GM18873 (cell line): ENCODE data around the gene SETD5.
A peak's percentile ranks its signal among the peaks of the same experiment; 100 is the strongest.

ENCODE experiments used
- ATAC-seq: cut with Tn5 transposase; IDR thresholded peaks from one replicate; pipeline ENCODE4 v1.9.1; 2021; ENCODE audit warnings: mild to moderate bottlenecking, moderate library complexity, moderate number of reproducible peaks; ENCODE audit not compliant: unreplicated experiment, low FRiP score

Gene SETD5

GRCh38 chr3:9397332-9397905 is at the start of gene SETD5:
Gene SETD5, plus strand, starts transcription at chr3:9397615. Its CDS starts 31,324 bp downstream, at chr3:9428939.
- peak; percentile 37 for ATAC-seq

- ATAC-seq = no peak
Measured at GRCh38 chr3:9347887-9348286, 49.5 kb upstream of the SETD5 start.

GRCh38 chr3:9349321-9350117 is 47.9 kb upstream of the SETD5 start:
- ATAC-seq = no peak

DNA sequence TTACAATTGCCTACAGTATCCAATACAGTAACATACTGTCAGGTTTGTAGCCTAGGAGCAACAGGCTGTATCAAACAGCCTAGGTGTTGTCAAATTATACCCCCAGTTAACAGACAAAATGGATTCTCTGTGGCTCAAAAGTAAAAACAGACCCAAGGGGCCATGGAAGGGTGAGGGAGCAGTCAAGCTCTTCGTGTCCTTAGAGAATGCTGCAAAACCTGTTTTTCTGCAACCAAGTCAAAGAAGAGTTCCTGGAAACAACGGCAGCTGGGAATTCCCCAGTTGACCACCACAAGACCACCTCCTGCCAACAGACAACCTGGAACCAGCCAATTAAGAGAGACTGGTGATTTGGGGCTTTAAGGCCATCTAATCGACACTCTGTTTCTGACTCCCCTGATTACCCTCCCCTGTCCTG is 45.7 kb upstream of the SETD5 start:
- ATAC-seq = no peak

DNA sequence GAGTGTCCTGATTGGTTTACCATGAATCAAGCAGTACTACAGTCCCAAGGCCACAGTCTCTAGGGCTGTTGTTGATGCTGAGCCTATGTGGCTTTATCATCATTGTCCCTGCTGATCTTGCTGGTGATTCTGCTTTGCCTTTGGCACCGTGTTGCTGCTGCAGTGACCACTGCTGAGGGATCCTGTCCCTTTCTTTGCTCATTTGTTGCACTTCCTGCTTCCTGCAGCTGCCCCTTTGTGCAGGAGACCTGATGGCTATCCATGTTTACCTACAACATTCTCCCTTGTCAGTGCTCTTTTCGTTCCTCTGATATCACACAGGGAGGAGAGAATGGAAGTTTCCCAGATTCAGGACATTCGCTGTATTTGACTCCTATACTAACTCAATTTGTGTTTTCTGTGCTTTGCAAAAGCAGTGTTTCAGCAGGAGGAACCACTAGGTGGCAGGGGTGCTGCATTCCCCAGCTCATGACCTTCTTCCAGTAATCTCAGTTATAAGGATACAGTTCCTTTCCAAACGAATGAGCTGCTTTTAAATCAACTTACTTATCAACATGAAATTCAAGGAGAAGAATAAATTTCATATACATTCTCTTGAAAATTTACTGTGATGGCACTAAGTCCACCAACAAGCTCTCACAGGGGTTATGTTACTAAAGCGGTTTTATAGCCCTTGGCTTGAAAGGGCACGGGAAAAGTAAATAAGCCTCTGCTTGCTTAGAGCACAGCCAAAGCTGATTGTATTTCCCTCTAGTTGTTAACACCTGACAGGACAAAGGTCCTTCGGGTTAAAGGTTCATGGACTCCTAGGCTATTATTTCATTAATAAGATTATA is 44.3 kb upstream of the SETD5 start:
- no peak for ATAC-seq

DNA sequence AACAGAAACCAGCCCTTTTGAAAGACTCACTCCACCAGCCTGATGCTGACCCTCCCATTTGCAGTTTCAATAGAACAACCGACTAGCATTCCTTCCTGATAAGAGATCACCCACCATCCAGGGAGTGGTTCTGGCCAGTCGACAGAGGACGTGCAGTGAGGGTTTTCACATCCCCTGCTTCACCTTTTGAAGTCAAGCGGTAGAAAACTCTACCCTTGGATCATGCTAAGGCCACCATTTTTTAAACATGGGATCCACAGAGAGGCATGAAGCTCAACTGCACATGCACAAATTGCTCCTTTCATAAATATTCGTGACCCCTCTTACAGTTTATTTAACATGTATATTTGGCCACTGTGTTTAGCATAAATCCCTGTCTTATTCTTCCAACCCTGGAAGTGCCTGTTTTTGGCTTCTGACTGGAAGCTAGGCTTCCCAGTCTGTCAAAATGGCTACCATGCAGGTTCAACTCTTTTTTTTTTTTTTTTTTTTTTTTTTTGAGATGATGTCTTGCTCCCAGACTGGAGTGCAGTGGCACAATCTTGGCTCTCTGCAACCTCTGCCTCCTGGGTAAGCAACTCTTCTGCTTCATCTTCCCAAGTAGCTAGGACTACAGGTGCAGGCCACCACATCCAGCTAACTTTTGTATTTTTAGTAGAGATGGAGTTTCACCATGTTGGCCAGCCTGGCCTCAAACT is 35.6 kb upstream of the SETD5 start:
- ATAC-seq = no peak

DNA sequence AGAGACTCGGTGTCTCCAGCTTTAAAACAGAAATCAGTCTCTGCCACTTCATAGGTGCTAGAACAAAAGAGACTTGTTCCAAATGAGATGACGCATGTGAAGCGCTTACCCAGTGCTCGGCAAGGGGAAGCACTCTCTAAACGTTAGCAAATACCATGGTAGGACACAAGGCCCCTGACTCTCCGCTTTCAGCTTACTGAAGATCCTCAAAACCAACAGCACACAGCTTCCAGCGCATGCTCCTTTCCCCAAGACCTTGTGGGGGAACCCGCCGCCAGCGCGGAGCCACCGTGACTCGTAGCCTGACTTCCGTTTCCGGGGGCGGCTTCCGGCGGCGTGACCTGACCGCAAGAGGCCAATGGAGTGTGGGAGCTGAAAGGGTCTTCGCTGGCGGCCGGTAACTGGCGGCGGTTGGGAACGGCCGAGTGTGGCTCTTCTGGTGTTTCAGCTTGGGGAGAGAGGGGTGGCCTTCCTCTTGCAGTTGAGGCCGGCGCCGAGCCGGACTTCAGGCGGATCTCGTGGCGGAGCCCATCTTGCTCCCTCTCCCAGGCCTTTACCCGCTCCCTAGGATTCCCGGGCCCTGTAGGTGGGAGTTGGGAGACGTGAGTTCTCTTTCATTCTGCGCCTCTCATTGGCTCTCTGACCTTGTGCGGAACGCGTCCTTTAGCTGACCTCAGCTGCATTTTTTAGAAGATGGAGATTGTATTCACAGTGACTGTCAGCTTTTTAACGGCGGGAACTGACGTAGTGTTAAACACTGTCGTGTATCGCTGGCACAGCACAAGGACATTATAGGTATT is 34.5 kb upstream of the SETD5 start, which contains the start of gene THUMPD3:
THUMPD3 (plus strand) TSS at position 324 of the 800 bp plus-strand sequence. CDS start 2,015 bp downstream, outside the sequence.
- peak; percentile 85 for ATAC-seq

DNA sequence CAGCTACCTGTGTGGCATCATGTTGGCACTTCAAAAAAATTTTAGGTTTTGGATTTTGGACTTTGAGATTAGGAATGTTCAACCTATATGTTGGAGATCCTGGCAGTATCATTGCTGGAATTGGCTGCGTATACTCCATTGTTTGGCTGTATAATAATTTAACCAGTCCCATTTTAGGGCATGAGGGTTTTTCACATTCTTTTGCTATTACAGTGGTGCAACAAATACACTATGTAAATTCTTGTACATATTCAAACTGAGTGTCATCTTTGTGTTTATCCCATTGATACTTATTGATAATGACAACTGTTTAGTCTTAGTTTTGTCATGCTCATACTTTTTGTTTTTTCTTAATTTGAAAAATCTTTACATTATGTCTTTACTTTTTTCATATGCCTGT is 27.9 kb upstream of the SETD5 start:
- ATAC-seq = no peak

GRCh38 chr3:9373465-9373864 is 23.9 kb upstream of the SETD5 start:
- no peak for ATAC-seq

- ATAC-seq = no peak
Measured at GRCh38 chr3:9377981-9378380, 19.4 kb upstream of the SETD5 start.

GRCh38 chr3:9379327-9379726 is 18.1 kb upstream of the SETD5 start:
- ATAC-seq = no peak

DNA sequence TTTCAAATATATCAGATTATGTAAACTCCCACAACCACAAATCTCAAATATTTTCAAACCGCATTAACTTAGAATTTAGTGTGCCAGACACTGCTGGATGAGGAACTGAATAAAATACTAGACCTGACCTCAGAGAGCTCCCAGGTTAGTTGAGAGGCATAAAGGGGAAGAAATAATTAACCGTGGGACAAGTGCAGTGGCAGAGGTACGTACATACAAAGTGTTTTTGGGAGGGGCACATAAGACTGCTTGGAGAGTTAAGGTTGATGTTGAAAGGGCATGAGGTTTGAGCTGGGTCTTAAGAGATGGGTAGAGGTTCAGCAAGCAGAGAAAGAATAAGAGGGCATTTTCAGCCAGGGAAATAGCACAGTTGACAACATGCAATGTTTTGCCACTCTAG is 17.4 kb upstream of the SETD5 start:
- ATAC-seq = no peak

- ATAC-seq = no peak
Measured at GRCh38 chr3:9384141-9384828, 13.1 kb upstream of the SETD5 start.

DNA sequence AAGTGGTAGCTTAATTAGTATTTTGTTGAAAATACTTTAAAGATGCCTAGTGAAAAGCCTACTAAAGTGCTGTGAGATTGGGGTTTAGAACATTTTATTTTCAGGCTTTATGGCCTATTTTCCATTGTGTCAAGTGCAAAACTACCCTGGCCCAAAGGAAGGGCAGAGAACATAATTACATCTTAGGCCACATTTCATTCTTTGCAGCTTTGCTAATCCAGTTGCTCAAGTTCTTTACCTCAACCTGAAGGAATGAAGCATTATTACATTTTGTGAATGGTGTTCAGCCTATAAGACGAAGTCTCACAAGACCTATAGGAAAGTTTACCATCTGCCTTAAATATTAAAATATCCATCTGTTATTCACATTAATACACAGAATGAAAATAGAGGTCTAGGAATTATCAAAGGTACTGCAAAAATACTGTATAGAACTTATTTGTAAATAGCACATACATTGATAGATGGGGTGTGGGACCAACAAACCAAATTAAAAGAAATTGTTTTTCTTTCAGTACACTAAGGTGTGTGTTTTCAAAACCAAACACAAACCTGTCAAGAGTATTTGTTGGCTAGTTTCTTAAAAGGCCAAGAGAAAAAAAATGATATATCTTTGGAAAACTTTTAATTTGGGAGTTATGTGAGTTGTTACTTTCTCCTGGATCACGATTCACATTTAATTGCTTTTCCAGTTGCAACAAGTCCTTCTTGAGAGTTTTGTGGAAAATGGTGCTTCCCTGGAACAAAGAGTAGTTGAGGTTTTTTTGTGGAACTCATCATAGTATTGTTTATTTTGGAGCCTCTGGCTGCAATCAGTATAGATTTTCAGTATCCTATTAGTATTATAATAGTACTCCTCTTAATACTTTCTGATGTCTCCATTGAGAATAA is 12.0 kb upstream of the SETD5 start:
- no peak for ATAC-seq

- ATAC-seq = no peak
Measured at GRCh38 chr3:9386078-9386459, 11.3 kb upstream of the SETD5 start.

- no peak for ATAC-seq
Measured at GRCh38 chr3:9386501-9387321, 10.7 kb upstream of the SETD5 start.

- no peak for ATAC-seq
Measured at GRCh38 chr3:9387322-9387655, 10.1 kb upstream of the SETD5 start.

- no peak for ATAC-seq
Measured at GRCh38 chr3:9388142-9388541, 9.3 kb upstream of the SETD5 start.
